HG02678 (cell line): ENCODE measurements around the gene ADAMTS18.

Source experiments
- ATAC-seq: cut with Tn5 transposase; IDR thresholded peaks from one replicate; pipeline ENCODE4 v1.9.1; 2021; ENCODE audit warnings: mild to moderate bottlenecking, moderate library complexity; ENCODE audit not compliant: unreplicated experiment

ADAMTS18 gene

DNA sequence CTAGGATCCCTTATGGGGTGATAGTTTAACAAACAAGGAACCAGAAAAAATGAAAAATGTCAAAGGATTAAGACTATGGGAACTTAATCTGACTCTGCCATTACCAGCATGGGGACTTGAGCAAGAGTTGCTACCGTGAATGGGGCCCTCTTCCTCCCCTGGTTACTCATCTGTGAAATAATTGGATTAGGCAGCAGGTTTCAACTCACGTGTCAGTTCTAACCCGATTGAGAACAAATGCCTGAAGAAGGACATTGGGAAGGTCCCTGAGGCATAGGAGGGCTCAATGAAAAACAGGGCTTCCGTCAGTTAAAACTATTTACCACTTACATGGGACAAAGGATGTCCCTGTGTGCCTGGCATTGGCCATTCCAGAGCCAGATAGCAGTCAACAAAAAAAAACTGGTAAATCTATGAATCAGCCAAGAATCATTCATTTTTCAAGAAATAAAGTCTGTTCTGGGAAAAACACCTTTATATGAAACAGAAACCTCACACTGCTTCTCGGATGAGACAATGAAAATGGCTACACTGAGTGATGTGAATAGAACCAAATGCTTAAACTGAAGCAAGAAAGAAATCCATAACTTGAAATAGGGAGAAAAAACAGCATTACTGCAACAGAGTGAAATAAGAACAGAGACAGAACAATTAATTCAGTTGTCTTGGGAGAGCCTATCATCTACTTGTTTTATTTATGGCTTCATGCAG, 104.3 kb downstream of the ADAMTS18 start:
- no peak for ATAC-seq

DNA sequence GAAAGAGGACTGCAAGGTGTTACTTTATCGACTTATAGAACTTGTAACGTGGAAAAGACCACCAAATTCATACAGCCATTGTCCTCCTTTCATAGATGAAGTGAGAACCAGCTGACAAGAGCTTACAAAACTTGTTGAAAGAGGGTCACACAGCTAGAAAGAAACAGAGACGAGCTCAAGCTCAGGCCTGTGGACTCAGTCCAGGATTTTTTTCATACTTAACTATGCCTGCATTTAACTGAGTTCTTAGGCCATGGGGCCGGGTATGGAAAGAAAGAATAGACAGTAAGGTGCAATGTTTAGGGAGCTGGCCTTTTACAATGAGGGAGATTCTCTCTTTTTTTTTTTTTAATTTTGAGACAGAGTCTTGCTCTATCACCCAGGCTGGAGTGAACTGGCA, 106.1 kb downstream of the ADAMTS18 start:
- ATAC-seq = no peak

DNA sequence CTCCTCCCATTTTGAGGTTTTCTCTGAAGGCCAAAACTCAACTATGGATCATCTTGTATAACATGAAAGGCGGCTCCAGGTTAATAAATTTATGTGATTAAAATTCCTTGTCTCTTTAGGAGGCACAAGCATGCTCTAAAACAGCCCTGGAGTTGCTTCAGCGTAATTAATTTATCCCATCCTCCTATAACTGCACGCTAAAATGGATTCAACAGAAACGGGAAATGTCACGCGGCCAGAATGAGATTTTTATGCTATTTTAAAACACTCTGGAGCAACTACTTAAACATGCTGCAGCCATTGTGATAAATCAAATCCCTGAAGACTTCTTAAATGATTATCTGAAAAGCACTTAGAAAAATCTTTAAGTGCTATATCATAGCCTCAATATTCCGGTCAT, 106.6 kb downstream of the ADAMTS18 start:
- no peak for ATAC-seq

DNA sequence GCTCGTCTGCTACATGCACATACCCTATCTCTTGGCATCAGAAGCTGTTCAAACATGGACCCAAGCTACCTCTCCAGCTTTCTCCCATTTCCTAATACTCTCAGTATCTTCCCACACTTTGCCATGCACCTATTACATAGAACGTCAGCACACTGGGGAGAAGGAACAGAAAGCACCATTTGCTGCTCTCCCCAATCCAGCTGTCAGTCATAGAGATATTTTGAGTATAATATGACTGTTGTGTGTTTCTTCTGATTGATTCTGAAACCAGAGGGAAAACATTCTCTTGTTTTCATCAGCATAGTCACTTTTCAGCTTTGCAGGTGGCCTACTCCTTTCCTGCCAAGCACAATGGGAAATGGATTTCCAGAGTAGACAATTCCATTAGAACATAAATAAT, 107.1 kb downstream of the ADAMTS18 start:
- no peak for ATAC-seq

DNA sequence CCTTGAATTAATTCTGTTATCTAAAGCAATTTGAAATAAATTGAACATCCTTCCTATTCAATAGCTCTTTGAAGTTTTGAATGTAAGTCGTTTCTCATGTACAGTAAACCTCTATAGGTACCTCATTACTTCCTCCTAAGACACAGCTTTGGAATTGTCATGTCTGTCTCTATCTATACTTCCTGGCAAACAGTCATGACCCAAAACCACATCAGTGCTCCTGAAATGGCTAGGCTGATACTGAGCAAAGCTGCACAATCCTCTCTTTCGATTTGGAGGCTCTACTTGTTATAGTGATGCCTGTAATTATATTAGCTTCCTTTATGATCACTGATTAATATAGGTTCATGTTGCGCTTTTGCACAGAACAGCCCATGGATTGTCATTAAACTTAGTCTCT, 110.1 kb downstream of the ADAMTS18 start:
- no peak for ATAC-seq

DNA sequence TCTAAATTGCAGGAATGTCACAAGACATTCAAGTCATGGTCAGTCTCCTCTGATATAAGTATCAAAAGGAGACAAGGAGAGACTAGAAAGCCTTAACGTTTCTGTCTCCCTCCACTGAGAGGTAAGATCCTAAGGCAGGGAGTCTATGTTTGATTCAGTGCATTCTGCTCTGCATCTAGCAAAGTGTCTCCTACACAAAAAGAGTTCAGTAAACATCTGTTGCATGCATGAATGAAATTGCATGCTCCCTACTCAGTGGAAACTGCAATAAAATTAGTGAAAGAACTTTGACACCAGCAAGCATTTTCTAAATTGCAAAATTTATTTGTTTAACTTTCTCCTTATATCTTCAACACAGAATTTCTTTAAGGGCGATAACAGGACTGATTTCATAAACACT, 111.1 kb downstream of the ADAMTS18 start:
- ATAC-seq = no peak

DNA sequence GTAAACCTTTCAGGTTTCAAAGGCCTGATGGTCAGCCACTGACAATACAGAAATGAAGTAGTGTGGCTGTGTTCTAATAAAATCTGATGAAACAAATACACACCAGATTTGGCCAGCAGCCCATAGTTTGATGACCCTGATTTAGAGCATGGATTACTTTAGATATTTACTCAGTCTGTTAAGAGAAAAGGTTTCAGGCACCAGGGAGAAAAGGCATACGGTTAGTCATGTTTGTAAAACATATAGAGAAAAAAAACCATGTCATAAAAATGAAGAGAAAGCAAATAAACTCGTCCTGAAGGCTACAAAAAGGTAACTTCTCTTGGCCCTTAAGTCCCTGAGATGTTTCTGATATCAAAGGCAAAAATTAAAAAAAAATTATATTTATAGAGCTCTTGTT, 112.1 kb downstream of the ADAMTS18 start:
- ATAC-seq = no peak

DNA sequence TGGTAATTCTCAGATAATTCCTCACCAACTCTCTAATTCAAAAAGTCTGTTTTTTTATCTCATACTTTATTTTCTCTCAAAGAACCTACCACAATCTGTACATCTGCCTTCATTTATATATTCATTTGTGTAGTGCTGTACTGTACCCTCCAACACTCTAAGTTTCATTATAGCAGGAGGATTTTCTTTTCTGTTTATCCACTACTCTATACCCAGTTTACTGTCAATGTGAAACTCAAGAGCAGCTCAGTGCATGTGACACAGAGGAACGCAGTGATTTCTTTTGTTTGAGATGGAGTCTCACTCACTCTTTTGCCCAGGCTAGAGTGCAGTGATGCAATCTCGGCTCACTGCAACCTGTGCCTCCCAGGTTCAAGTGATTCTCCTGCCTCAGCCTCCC, 117.8 kb downstream of the ADAMTS18 start:
- ATAC-seq = no peak

DNA sequence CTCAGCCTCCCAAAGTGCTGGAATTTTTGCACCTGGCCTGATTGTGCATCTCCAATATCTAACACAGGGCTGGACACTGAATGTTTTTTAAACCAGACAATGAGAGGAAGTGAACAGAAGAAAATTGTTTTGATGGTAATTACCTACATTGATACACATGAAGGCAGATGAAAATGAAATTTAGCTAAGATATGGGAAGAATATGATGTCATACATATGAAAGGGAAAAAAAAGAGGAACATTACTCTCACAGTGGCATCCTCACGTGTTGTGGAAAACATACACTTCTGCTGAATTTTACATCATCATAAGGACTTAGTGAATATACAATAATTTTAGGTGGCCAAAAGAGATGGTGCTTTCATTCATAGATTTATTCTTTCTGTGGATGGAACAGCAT, 124.0 kb downstream of the ADAMTS18 start:
- ATAC-seq = no peak

DNA sequence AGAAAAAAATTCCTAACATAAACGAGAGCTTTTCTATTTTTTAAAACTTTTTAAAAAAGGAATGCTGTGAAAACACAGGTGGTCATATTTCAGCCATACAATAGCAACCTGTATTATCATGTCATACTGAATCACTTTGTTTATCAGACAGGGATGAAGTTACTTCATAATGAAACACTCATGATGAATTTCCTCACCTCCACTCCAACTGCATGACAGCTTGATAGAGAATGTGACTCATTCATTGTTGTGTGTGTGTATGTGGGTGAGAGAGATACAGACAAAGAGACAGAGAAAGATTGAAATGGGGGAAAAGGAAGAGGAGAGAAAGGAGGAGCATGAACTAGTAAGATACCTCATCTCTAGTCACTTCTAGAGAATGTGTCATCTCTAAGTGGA, 126.7 kb downstream of the ADAMTS18 start:
- no peak for ATAC-seq

DNA sequence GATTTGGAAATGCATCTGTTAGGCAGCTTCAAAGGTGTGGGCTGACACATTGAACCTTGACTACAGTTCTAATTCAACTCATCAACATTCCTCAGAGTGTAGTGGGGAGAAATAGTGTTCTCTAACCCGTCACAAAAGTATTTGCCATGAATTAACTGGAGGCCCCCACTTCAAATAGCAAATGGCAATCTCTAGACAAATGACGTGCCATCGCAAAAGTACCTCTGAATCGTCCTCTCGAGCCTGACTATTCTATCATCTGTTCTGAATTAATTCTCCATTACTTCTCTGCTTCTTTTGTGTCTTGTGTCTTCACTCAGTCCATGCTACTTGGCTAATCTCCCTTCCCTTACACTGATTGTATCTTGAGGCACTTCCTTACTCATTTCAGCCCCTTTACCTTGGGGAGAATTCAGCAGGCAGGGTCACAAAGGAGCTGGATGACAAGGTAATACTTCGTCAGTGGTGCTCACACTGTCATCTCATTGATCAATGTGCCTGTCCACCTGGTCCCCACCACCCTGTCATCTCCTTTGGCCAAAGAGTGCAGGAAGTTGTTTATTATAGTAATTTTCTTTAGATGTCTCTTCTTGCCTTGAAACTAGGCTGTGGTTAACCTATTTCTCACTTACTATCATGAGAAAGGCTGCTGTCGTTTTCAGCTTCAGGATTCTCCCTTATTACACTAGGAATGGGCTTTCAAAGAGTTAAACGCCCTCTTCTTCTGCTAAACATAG, 127.2 kb downstream of the ADAMTS18 start:
- ATAC-seq = no peak

DNA sequence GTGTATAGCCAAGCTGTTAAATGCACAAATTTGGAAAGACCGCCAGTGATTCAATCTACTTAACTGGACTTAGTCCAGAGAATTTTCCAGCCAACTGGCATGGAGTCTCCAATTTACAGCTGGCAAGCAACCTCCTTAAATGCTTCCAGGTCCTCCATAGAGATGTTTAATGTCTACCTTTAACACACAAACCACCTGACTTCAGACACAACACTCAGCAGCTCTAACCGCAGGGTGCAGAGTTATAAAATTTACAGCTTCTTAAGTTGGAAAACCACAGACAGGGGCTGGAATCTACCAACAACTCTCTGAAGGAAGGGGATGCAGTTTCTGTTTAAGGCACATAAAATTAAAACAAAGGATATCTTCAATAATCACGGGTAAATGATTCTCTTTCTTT, 128.8 kb downstream of the ADAMTS18 start:
- no peak for ATAC-seq

DNA sequence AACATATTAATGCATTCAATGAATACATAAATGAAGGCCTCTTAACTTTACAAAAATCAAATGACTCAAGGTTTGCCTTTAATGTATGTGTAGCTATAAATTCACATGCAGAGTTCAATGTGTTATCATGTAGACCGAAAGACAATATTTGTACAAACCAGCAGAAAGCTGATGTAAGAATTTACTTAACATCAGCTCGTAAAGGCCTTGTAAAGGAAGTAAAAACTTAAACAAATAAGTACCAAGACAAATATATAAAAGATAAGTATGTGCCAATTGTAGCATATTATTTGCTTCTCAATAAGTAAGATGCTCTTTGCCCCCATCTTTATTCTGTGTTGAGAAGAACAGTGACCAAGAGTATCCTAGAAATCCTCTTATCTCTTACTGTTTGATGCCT, 130.0 kb downstream of the ADAMTS18 start:
- no peak for ATAC-seq

DNA sequence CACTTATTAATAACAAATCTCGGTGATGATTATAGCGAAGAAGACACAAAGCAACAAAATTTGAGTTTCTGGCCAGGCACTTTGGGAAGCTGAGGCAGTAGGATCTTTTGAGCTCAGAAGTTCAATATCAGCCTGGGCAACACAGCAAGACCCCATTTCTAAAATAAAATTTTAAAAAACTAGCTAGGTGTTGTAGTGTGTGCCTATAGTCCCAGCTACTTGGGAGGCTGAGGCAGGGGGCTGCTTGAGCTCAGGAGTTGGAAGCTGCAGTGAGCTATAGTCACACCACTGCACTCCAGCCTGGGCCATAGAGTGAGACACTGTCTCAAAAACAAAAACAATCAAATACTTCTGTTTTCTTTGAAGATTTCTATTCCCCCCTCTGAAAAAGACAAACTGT, 130.7 kb downstream of the ADAMTS18 start:
- no peak for ATAC-seq

DNA sequence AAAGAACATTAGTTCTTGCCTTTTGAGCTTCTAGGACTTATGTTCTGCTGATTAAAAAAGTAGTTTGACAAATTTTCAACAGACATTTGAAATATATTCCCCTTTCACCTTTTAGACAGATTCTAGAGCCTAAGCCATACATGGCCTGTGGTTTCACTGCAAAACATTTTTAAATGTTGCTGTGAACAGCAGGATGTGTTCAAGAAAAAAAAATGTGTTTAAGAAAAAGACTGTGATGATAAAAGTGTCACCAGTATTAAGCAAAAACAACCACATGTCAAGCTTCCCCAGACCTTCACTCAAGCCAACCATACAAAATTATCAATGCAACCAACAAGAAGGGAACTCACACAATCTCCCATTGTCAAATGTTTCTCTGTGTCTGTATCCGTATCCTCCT, 132.2 kb downstream of the ADAMTS18 start:
- no peak for ATAC-seq

DNA sequence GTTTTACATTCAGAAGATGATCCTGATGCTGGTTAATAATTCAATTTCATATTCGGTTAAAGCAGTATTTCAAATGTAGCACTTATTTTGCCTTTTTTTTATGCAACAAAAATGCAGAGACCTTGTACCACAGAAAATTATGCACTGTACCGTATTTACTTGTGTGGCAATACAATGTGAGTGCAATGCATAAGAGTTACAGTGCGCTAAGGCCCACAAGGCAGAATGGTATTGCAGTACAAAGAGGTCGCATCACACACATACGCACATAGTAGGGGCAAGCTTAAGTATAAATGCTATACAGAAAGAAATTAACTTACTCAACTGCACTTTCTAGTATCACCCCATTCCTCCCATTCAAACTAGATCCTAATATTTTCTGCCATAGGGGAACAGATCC, 132.6 kb downstream of the ADAMTS18 start:
- ATAC-seq = no peak

DNA sequence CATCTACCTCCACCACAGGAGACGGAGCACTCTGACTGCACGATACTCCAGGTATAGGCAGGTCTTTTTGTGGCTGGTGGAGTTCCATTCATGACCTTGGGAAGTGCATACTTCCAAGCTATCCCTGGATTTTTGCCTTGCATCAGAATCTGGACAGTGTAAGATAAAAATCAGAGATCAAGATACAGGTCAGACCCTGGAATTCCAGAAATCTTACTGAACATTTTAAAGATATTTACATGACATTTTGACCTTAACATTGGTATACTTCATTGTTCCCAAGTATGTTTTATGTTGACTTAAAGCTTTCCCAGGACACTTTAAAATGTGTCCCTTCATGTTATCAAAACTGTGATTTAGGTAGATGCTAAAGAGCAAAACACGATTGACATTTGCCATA, 134.6 kb downstream of the ADAMTS18 start:
- no peak for ATAC-seq

DNA sequence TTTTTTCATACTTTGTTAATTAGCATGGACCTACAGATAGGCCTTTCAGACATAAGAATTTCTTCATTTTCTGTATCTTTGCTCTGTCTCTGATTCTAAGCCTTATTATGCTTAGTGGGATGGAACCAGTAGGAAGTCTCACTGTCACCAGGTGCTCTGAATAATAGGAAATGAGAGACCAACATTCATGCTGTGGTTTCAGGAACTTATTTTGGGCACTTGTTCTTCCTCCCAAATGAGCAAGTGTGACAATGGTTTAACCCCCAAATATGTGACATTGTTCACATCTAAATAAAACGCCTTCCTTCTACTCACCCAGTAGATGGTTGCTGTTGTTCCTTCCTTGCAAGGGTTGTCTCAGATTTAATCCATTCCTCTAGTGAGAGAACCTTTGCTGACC, 135.4 kb downstream of the ADAMTS18 start:
- ATAC-seq = peak; percentile 60

DNA sequence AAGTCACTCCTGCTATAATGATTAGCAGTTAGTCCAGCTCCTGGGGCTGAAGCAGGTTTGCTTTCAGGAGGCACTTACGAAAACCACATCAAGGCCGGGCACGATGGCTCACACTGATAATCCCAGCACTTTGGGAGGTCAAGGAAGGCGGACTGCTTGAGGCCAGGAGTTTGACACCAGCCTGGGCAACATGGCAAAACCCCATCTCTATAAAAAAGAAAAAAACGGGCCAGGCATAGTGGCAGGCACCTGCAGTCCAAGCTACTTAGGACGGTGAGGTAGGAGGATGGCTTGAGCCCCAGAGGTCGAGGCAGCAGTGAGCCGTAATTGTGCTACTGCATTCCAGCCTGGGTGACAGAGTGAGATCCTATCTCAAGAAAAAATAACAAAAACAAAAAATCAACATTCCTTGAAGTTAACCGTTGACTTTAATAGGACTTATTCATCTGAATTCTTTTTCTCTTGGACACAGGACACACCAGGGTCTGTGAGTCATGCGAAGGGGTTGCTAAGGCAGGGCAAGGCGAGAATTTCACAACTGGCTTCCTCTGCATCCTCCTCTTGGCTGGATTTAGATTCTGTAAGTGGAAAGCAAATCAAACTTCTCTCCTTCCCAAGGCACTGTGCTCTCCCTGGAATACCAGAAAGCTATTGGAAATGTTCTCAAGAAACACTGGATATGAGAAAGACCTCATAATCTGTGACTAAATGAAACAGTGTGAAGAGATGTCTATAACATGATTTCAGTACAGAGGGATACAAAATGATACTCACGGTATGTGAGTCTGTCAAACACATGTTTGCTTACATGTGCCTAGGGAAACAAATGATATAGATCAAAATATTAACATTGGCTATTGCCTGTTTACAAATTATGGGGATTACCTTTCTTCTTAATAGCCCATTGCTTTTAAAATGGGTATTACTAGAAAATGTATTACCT, 136.1 kb downstream of the ADAMTS18 start:
- no peak for ATAC-seq

DNA sequence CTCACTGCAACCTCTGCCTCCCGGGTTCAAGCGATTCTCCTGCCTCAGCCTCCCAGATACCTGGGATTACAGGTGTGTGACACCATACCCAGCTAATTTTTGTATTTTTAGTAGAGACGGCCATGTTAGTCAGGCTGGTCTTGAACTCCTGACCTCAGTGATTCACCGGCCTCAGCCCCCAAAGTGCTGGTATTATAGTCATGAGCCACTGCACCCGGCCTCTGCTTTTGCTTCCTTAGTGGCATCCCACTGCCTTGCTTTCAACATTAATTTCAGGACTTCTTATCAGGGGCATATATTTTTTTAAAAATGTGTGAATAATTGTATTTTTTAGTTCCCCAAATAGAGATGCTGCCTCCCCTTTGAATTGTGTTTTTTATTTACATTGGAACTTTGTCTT, 136.8 kb downstream of the ADAMTS18 start:
- ATAC-seq = no peak

DNA sequence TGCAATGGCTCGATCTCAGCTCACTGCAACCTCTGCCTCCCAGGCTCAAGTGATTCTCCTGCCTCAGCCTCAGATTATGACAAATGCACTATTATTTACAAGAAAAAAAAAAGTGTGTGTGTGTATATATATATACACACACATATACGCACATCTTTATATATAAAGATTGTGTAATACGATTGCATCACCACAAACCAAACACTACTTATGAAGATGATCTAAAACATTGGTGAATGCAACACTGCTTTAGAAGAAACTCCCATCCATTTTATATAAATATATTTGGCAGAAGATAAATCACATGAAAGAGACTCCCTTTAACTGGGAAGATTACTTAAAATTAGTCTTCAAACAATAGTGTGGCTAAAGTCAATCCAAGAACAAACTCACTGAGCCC, 138.9 kb downstream of the ADAMTS18 start:
- ATAC-seq = no peak
